Dermis microvascular lymphatic vessel endothelial cell (primary cell): ENCODE data around the gene ST6GALNAC3. TPM values are rescaled to one million over a fixed set of nuclear protein-coding genes. Genes with fewer than 3 reads are reported as not detected.

Experiments
- DNase-seq, 2 donors: peaks; one replicate each; pipeline versions ENCODE4 v3.0.0 to v3.0.0-alpha.2; 2010; ENCODE audit warnings: low read depth in 2 of 2
- total RNA-seq: library from RNA; depleted of rRNA; stranded (reverse); fragments of >200 nt; gene quantifications from 2 replicates; pipeline ENCODE4 v1.2.1, GENCODE V29; 2014

The ST6GALNAC3 gene
- total RNA-seq, 1 donor from 2014 or later = 49.9 TPM

GRCh38 chr1:76285578-76286135 lies 211.1 kb downstream of the ST6GALNAC3 start:
- DNase-seq = peak in 1 of 2 donors; percentile 33

- DNase-seq = no peak
Observed at GRCh38 chr1:76287917-76288316, 213.4 kb downstream of the ST6GALNAC3 start.

- no peak for DNase-seq
Observed at GRCh38 chr1:76288758-76289483, 214.4 kb downstream of the ST6GALNAC3 start.

GRCh38 chr1:76289692-76290091 lies 215.1 kb downstream of the ST6GALNAC3 start:
- no peak for DNase-seq

- DNase-seq = no peak
Observed at GRCh38 chr1:76290271-76290670, 215.7 kb downstream of the ST6GALNAC3 start.

GRCh38 chr1:76291191-76291590 lies 216.6 kb downstream of the ST6GALNAC3 start:
- no peak for DNase-seq

GRCh38 chr1:76291737-76292136 lies 217.2 kb downstream of the ST6GALNAC3 start:
- no peak for DNase-seq

GRCh38 chr1:76292418-76293184 lies 218.1 kb downstream of the ST6GALNAC3 start:
- DNase-seq = no peak

- no peak for DNase-seq
Observed at GRCh38 chr1:76293831-76294230, 219.3 kb downstream of the ST6GALNAC3 start.

- peak in 1 of 2 donors; percentile 7 for DNase-seq
Observed at GRCh38 chr1:76294482-76295194, 220.1 kb downstream of the ST6GALNAC3 start.

GRCh38 chr1:76298399-76298798 lies 223.9 kb downstream of the ST6GALNAC3 start:
- no peak for DNase-seq

GRCh38 chr1:76299036-76299435 lies 224.5 kb downstream of the ST6GALNAC3 start:
- no peak for DNase-seq

GRCh38 chr1:76300556-76300955 lies 226.0 kb downstream of the ST6GALNAC3 start:
- DNase-seq = no peak

- DNase-seq = no peak
Observed at GRCh38 chr1:76302711-76303339, 228.3 kb downstream of the ST6GALNAC3 start.

GRCh38 chr1:76303340-76303717 lies 228.8 kb downstream of the ST6GALNAC3 start:
- no peak for DNase-seq

GRCh38 chr1:76313304-76313703 lies 238.8 kb downstream of the ST6GALNAC3 start:
- no peak for DNase-seq

- DNase-seq = no peak
Observed at GRCh38 chr1:76314730-76315129, 240.2 kb downstream of the ST6GALNAC3 start.

GRCh38 chr1:76317299-76317900 lies 242.9 kb downstream of the ST6GALNAC3 start:
- DNase-seq = no peak

- DNase-seq = peak; percentile 15 to 73
Observed at GRCh38 chr1:76330991-76331603, 256.6 kb downstream of the ST6GALNAC3 start.

- no peak for DNase-seq
Observed at GRCh38 chr1:76335882-76336281, 261.3 kb downstream of the ST6GALNAC3 start.
